CD4-positive, alpha-beta T cell treated with Interleukin-4 for 1 hour (primary cell): Measurements from ENCODE around the gene KLHL40.
A peak's percentile ranks its signal among the peaks of the same experiment; 100 is the strongest.
"Not testable (repeated sequence)": the region's sequence is repeated elsewhere in the genome, so short reads cannot be mapped to it uniquely, and the experiment has no call there.

ENCODE experiments used
- DNase-seq, 2 donors: peaks; one replicate each; pipeline ENCODE4 v3.0.0-alpha.2; 2020 to 2022

The KLHL40 gene

GRCh38 chr3:42705962-42706585 is 20.7 kb downstream of the KLHL40 start:
- no peak for DNase-seq

GRCh38 chr3:42706721-42707619 is 21.6 kb downstream of the KLHL40 start:
- DNase-seq = no peak

DNA sequence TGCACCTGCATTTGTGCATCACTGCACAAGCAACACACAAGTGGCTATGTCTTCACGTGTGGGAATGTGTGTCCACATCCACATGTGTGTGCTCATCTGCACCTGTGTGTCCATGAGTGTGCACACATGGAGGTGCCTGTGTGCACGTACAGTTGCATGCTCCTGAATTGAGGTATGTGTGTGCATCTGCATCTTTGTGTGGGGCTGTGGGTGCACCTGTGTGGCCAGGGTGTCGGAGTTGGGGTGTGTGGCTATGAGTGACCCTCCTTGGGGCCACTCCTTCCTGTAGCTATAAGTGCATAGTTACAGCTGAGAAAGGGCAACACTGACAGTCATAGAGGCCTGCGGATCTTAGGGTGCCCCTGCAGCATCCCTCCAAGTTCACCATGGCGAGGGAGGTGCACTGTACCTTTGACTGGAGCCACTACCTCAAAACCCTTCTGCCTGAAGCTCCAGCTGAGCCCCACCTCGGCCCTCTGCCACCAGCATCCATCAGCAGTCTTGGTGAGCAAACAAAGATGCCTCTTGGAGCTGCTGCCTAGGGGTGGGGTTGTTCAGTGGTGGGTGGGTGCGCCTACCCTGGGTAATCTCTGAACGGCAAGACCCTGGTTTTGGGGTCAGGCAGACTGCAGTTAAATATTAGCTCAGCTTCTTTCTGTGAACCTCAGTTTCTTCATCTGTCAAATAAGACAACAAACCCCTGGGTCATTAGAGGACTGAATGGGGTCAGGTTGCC is 22.5 kb downstream of the KLHL40 start:
- DNase-seq = no peak

GRCh38 chr3:42708611-42709151 is 23.3 kb downstream of the KLHL40 start:
- DNase-seq = peak in 1 of 2 donors; percentile 9

- DNase-seq = peak in 1 of 2 donors; percentile 6
Measured at GRCh38 chr3:42709621-42710020, 24.3 kb downstream of the KLHL40 start.

- peak in 1 of 2 donors; percentile 5 for DNase-seq
Measured at GRCh38 chr3:42710323-42711021, 25.1 kb downstream of the KLHL40 start.

DNA sequence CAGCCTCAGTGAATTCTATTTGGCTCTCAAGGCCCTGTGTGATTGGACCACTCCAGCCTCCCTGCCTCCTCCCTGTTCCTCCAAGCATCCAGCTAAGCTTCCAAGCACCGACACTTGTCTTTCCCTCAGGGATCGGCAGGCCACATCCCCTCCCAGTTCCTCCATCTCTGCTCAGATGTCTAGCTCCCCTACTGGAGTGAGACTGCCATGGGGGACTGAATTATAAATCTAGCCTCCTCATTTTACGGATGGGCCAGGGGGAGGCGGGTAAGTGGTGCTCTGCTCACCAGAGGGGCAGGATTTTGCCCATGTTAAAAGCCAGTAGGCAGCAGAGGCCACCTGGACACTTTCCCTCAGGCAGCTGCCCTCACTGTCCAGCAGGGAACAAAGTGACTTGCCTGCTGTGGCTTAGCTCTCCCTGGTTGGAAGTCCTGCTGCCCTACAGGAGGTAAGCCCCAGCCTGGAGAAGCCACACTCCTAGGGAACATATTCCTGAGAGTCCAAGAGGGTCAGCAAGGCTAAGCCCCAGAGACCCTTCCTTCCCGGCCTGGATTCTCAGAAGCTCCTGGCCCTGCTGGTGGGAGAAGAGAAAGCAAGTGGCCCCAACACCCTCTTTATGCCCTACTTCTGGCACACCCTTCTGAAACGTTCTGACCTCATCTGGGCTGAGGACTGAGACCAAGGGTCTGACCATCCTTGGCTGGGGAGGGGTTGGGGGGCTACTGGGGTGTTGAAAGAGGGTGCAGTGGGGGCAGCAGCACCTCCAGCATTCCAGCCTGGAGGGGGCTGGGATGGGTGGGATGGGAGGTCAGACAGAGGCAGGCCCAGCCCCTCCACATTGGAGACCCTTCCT is 26.4 kb downstream of the KLHL40 start:
- no peak for DNase-seq

GRCh38 chr3:42712344-42712648 is 27.0 kb downstream of the KLHL40 start:
- no peak for DNase-seq

GRCh38 chr3:42712688-42713372 is 27.5 kb downstream of the KLHL40 start:
- no peak for DNase-seq

GRCh38 chr3:42713747-42714146 is 28.4 kb downstream of the KLHL40 start:
- DNase-seq = no peak

DNA sequence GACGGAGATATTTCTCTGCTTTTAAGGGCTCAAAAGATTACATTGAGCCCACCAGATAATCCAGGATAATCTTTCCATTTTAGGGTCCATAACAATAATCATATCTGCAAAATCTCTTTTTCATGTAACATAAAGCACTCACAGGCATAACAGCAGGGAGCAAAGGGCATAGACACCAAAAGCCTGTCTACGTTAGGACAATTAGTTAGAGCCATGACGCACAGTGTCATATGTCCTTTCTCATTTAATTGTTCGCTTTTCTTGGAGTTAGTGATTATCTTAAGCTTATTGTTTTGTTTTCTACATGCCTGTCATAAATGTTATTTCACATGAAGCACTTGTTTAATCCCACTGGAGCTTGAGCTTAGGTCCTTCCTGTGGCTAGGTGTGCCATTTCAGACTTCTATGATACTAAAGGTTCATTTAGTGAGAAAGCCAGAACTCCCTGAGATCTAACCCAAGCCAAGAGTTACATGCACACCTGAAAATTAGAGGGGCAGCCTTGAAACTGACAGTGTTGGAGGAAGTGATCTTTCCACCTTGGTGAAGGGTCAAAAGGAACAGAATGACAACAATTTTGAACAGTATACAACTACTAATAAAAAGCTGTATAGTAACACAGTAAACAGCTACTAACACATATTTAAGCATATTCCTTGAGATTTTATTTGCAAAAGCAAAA is 29.0 kb downstream of the KLHL40 start:
- DNase-seq = no peak

GRCh38 chr3:42717306-42717705 is 32.0 kb downstream of the KLHL40 start:
- DNase-seq = no peak

- DNase-seq = no peak
Measured at GRCh38 chr3:42718338-42718737, 33.0 kb downstream of the KLHL40 start.

- no peak for DNase-seq
Measured at GRCh38 chr3:42719002-42719401, 33.7 kb downstream of the KLHL40 start.

- DNase-seq = no peak
Measured at GRCh38 chr3:42720126-42720525, 34.8 kb downstream of the KLHL40 start.

DNA sequence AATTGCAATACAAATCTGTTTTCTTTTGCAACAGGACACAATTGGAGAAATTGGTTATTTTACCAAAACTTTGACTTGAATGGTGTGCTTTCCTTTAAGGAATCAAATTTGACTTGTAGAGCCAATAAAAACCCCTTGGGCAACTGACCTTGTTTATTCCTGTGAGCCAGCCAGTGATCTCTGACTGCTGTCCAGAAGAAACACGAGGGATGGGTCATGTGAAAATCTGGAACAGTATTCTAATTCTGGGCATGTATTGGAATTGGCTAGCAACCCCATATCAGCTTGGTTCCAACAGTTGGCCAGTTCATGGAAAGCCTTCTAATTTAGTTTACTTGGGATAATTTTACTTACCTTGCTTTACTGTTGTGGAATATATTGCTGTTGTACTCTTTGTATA is 36.4 kb downstream of the KLHL40 start:
- DNase-seq = no peak

DNA sequence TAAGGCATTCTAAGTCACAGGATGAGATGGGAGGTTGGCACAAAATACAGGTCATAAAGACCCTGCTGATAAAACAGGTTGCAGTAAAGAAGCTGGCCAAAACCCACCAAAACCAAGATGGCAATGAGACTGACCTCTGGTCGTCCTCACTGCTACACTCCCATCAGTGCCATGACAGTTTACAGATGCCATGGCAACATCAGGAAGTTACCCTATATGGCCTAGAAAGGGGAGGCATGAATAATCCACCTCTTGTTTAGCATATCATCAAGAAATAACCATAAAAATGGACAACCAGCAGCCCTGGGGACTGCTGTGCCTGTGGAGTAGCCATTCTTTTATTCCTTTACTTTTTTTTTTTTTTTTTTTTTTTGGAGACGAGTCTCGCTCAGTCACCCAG is 37.1 kb downstream of the KLHL40 start:
- DNase-seq = not testable (repeated sequence)

DNA sequence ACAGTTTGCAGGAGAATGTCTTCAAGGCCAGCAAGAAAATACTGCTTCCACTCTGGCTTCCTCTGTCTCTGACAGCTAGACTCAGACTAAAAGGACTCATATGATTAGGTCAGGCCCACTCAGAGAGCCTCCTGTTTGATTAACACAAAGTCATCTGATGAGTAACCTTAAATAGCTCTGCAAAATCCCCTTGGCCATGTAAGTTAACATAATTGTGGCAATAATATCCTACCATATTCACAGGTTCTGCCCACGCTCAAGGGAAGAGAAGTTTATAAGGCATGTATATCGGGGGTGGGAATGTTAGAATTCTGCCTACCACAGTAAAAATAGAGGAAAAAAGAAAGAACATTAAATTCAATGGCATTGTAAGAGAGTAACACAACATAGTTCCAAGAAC is 37.9 kb downstream of the KLHL40 start:
- DNase-seq = no peak

DNA sequence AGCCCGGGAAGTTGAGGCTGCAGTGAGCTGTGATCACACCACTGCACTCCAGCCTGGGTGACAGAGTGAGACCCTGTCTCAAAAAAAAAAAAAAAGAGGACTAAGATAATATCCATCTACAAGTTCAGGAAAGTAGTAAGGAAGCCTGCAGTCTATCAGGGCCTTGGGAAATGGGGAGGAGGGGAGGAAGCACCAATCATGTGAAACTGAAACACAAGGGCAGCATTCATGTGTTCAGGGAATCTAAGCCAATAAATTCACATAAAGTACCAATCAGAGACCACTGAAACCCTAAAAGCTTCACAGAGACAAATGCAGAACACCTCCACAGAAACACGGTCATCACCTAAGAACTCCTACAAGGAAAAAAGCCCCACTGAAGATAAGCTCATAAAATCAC is 40.1 kb downstream of the KLHL40 start:
- DNase-seq = no peak

GRCh38 chr3:42728056-42728455 is 42.7 kb downstream of the KLHL40 start:
- no peak for DNase-seq
